ENCODE data around the gene POP5. TPM values are rescaled to one million over a fixed set of nuclear protein-coding genes. Genes with fewer than 3 reads are reported as not detected.

The POP5 gene
- total and polyA plus RNA-seq, 8 donors = 37.9 to 52.6 (median 49.6) TPM

DNA sequence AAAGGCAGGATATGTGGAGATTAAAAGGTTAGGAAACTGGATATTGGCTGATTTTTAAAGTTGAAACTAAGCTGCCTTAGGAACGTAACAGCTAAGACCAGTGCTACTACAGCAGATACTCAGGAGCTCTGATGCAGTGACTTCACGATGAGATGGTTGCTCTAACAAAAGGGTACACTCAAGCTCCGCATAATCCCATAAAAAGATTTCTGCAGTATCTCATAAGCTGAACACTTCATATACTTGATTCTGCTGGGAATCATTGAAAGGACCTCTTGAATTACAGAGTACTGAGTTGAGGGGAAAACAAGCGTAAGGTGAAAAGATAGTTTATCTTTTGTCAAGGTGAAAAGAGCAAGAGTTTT, 43.4 kb downstream of the POP5 start:
- TF ChIP-seq, protein P1, sequence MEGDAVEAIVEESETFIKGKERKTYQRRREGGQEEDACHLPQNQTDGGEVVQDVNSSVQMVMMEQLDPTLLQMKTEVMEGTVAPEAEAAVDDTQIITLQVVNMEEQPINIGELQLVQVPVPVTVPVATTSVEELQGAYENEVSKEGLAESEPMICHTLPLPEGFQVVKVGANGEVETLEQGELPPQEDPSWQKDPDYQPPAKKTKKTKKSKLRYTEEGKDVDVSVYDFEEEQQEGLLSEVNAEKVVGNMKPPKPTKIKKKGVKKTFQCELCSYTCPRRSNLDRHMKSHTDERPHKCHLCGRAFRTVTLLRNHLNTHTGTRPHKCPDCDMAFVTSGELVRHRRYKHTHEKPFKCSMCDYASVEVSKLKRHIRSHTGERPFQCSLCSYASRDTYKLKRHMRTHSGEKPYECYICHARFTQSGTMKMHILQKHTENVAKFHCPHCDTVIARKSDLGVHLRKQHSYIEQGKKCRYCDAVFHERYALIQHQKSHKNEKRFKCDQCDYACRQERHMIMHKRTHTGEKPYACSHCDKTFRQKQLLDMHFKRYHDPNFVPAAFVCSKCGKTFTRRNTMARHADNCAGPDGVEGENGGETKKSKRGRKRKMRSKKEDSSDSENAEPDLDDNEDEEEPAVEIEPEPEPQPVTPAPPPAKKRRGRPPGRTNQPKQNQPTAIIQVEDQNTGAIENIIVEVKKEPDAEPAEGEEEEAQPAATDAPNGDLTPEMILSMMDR (IDR thresholded peaks at IDR 0.05) = no peak
- Histone ChIP-seq H3K4me3 (peak overlapping the region in 1 of 2 donors; percentile 99), H3K27me3 (no peaks in the 10 kb centered on the region), H3K4me1 (peaks cover 44 to 84% of the 10 kb centered on the region in 2 donors), H3K27ac (peak overlapping the region; percentile 76 to 77), H3K36me3 (peaks cover 0 to 6% of the 10 kb centered on the region in 2 donors), H3K9me3 (no peaks in the 10 kb centered on the region)
- DNase-seq = no peak
- no peak for ATAC-seq
- intact Hi-C loops (cut with DNase I) = no loop called here

GRCh38 chr12:120536064-120536791, 45.0 kb downstream of the POP5 start:
- DNase-seq = no peak
- TF ChIP-seq, protein P1 (IDR thresholded peaks at IDR 0.05) = no peak
- ATAC-seq = no peak
- no peaks in the 10 kb centered on the region for H3K36me3 ChIP-seq
- peaks cover 44 to 68% of the 10 kb centered on the region in 2 donors for H3K4me1 ChIP-seq
- peak overlapping the region; percentile 88 to 99 for H3K4me3 ChIP-seq
- H3K27me3 ChIP-seq = no peaks in the 10 kb centered on the region
- H3K27ac ChIP-seq = peak overlapping the region; percentile 91 to 93
- no peaks in the 10 kb centered on the region for H3K9me3 ChIP-seq
- intact Hi-C loops (cut with DNase I) = no loop called here

GRCh38 chr12:120534703-120535655, 46.2 kb downstream of the POP5 start:
- intact Hi-C loops (cut with DNase I) = no loop called here
- Histone ChIP-seq H3K4me3 (peak overlapping the region; percentile 88 to 99), H3K27ac (peak overlapping the region; percentile 91 to 93), H3K9me3 (no peaks in the 10 kb centered on the region), H3K4me1 (peaks cover 44 to 65% of the 10 kb centered on the region in 2 donors), H3K27me3 (no peaks in the 10 kb centered on the region), H3K36me3 (no peaks in the 10 kb centered on the region)
- DNase-seq (peak in 3 of 4 donors; percentile 47 to 89 (median 57)), ATAC-seq (peak; percentile 60)
- TF ChIP-seq, protein P1 (IDR thresholded peaks at IDR 0.05) = no peak

DNA sequence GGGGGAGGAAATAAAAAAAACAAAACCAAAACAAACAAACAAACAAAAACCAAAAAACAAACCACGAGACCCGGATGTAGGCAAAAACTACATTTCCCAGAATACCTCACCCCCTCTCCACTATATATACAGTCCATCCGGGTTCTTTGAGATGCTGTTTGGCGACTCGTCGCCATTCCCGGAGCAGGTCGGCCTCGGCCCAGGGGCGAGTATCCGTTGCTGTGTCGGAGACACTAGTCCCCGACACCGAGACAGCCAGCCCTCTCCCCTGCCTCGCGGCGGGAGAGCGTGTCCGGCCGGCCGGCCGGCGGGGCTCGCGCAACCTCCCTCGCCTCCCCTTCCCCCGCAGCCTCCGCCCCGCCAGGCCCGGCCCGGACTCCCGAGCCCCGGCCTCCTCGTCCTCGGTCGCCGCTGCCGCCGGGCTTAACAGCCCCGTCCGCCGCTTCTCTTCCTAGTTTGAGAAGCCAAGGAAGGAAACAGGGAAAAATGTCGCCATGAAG, 46.9 kb downstream of the POP5 start, which contains the start of gene RNF10:
TSS of gene RNF10 (plus strand) at position 154 of the 500 bp plus-strand sequence. CDS start 456 bp downstream, outside the sequence.
- peak; percentile 64 for ATAC-seq
- TF ChIP-seq, protein P1 (IDR thresholded peaks at IDR 0.05) = no peak
- no peaks in the 10 kb centered on the region for H3K36me3 ChIP-seq
- no peaks in the 10 kb centered on the region for H3K9me3 ChIP-seq
- DNase-seq = peak; percentile 74 to 93 (median 90)
- peak within 1 kb of the TSS; percentile 91 to 93 for H3K27ac ChIP-seq
- H3K27me3 ChIP-seq = no peaks in the 10 kb centered on the region
- H3K4me3 ChIP-seq = peak within 1 kb of the TSS; percentile 88 to 99
- intact Hi-C loops (cut with DNase I) = no loop called here
- peaks cover 42 to 64% of the 10 kb centered on the region in 2 donors for H3K4me1 ChIP-seq

Measured in left lung (tissue), 10 donors.